ENCODE measurements around the gene POLR3H.

POLR3H gene

GRCh38 chr22:41535244-41535643 is 9.0 kb downstream of the POLR3H start:
- FAIRE-seq: no peak
- peak; percentile 20 for TF ChIP-seq CTCF (IDR thresholded peaks at IDR 0.05; ENCODE audit: insufficient read depth, missing control alignments)
- no peak for DNase-seq (ENCODE audit: insufficient read length, low spot score)

GRCh38 chr22:41534219-41534618 is 10.1 kb downstream of the POLR3H start:
- TF ChIP-seq CTCF (IDR thresholded peaks at IDR 0.05; ENCODE audit: insufficient read depth, missing control alignments): no peak
- DNase-seq (ENCODE audit: insufficient read length, low spot score) (no peak), FAIRE-seq (no peak)

GRCh38 chr22:41532908-41533825 is 11.1 kb downstream of the POLR3H start:
- no peak for DNase-seq (ENCODE audit: insufficient read length, low spot score)
- FAIRE-seq: no peak
- peak; percentile 58 for TF ChIP-seq CTCF (IDR thresholded peaks at IDR 0.05; ENCODE audit: insufficient read depth, missing control alignments)

- DNase-seq (ENCODE audit: insufficient read length, low spot score): no peak
- TF ChIP-seq CTCF (IDR thresholded peaks at IDR 0.05; ENCODE audit: insufficient read depth, missing control alignments): no peak
- no peak for FAIRE-seq
Measured at GRCh38 chr22:41531715-41532477, 12.4 kb downstream of the POLR3H start.

- no peak for FAIRE-seq
- no peak for DNase-seq (ENCODE audit: insufficient read length, low spot score)
- TF ChIP-seq CTCF (IDR thresholded peaks at IDR 0.05; ENCODE audit: insufficient read depth, missing control alignments): no peak
Measured at GRCh38 chr22:41530890-41531714, 13.2 kb downstream of the POLR3H start.

GRCh38 chr22:41528938-41529561 is 15.2 kb downstream of the POLR3H start:
- FAIRE-seq: no peak
- no peak for DNase-seq (ENCODE audit: insufficient read length, low spot score)
- TF ChIP-seq CTCF (IDR thresholded peaks at IDR 0.05; ENCODE audit: insufficient read depth, missing control alignments): no peak

Data from D721Med (cell line).